ENCODE data around the gene DISP3. TPM values are rescaled to one million over a fixed set of nuclear protein-coding genes. Genes with fewer than 3 reads are reported as not detected.

DISP3 gene
- polyA plus RNA-seq (2013, experiment 1 of 2), result 1.1 TPM
- polyA plus RNA-seq (2013, experiment 2 of 2), result 1.3 TPM

DNA sequence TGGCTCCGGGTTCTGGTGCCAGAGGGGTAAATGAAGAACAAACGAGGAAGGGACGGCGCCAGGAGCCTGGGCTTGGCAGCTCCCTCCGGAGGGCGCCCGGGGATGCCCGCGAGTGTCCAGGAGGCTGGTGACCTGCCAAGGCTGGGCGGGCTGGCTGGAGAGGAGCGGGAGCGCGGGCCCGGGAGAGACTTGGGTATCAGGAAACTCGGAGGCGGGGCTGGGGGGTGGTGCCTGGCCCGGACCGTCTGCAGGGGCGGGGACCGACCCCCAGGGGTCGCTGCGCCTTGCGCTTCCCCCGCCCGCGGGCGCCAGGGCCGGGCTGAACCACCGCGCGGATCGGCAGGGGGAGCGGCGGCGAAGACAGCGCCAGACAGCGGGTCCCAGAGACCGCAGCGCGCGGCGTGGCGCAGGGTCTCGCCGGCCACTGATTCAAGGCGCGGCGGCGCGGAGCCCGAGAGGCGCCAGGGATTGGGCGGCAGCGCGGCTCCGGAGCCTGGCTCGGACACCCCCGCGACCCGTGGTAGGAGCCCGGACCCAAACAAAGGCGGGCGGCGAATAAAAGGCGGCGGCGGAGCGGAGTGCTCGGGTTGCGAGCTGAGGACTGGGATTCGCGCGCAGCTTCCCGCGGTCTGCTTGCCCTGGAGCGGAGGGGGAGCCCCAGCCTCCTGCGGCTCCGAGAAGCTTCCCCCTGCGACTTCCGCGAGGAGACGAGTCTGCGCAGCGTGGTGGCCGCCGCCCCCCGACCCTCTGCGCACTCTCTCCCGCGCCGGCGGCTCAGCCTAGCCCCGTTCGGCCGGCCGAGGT lies at the start of gene DISP3:
Gene DISP3, plus strand, starts transcription at position 585 of the 804 bp plus-strand sequence. CDS start 21,838 bp downstream, outside the sequence.
- Histone ChIP-seq H3K4me1 (ENCODE audit: control insufficient read depth in 2 of 2, insufficient read depth in 1 of 2, low read depth in 1 of 2, low read length in 2 of 2) (peaks cover 0 to 5% of the 10 kb centered on the region in 2 donors), H3K18ac (ENCODE audit: low read length) (peak within 1 kb of the TSS; percentile 99), H2AK5ac (ENCODE audit: low read depth, low read length) (peak within 1 kb of the TSS; percentile 67), H3K27me3 (ENCODE audit: control insufficient read depth in 3 of 3, insufficient read depth in 3 of 3, low read depth in 1 of 3, low read length in 3 of 3) (peaks cover 0 to 31% (median 27%) of the 10 kb centered on the region in 3 experiments), H3K4me3 (ENCODE audit: low read length in 2 of 2) (peak within 1 kb of the TSS; percentile 77 to 84), H3K23ac (ENCODE audit: low read depth, low read length, poor library complexity) (peak within 1 kb of the TSS; percentile 90), H3K9me3 (replicated peaks in 1 of 2; ENCODE audit: control insufficient read depth in 2 of 2, insufficient read depth in 1 of 2, low read depth in 1 of 2, low read length in 2 of 2) (peaks cover 0 to 1% of the 10 kb centered on the region in 2 donors), H3K14ac (ENCODE audit: low read length) (no peak within 1 kb of the TSS), H4K8ac (ENCODE audit: low read depth, low read length) (no peak within 1 kb of the TSS), H2BK120ac (ENCODE audit: low read depth, low read length) (no peak within 1 kb of the TSS), H3K36me3 (replicated peaks in 1 of 2; ENCODE audit: control insufficient read depth in 2 of 2, insufficient read depth in 2 of 2, low read length in 2 of 2) (no peaks in the 10 kb centered on the region), H2BK12ac (ENCODE audit: low read length) (peak within 1 kb of the TSS; percentile 87), H3K27ac (replicated peaks; ENCODE audit: low read length) (peak within 1 kb of the TSS; percentile 72), H3K4ac (ENCODE audit: low read length) (no peak within 1 kb of the TSS), H3K4me2 (ENCODE audit: insufficient read depth, low read length, poor library complexity, severe bottlenecking) (peak within 1 kb of the TSS; percentile 92), H3K79me1 (ENCODE audit: low read depth, low read length) (no peaks in the 10 kb centered on the region), H3K9ac (ENCODE audit: low read depth, low read length, poor library complexity) (peak within 1 kb of the TSS; percentile 94), H4K91ac (ENCODE audit: low read depth, low read length, poor library complexity) (no peak within 1 kb of the TSS), H2BK5ac (ENCODE audit: low read length) (peak within 1 kb of the TSS; percentile 43), H2AFZ (ENCODE audit: low read length) (peak within 1 kb of the TSS; percentile 100), H2BK15ac (ENCODE audit: low read length) (no peak within 1 kb of the TSS)
- peak; percentile 92 for DNase-seq (ENCODE audit: low spot score)
- WGBS, 2 donors (ENCODE audit: extremely low coverage in 2 of 2, insufficient read length in 2 of 2, insufficient replicate concordance in 1 of 2), result no CpG with 5 or more reads among the region's 96 CpGs

DNA sequence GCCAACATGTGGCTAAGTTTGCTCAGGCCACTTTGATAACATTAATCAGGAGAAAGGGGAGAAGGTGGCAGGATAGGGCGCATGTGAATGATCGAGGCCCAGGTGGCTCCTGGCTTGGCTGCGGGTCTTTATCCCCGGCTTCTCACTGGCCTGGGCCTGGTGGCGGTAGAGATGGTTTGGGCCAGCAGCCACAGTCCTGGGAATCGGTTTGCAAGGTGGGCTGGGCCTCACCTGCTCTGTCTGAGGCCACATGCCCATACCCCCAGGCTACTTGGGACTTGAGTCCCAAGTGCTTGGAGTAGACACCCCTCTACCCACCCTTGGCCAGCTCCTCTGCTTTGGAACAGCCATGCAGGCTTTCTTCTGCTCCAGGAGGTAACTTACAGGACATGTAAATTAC lies 49.7 kb upstream of the DISP3 start:
- H4K91ac ChIP-seq (ENCODE audit: low read depth, low read length, poor library complexity), result no peak overlapping the region
- WGBS, 2 donors (ENCODE audit: extremely low coverage in 2 of 2, insufficient read length in 2 of 2, insufficient replicate concordance in 1 of 2), result no CpG with 5 or more reads among the region's 6 CpGs
- H2BK5ac ChIP-seq (ENCODE audit: low read length), result no peak overlapping the region
- peaks cover 0 to 3% of the 10 kb centered on the region in 2 donors for H3K4me1 ChIP-seq (ENCODE audit: control insufficient read depth in 2 of 2, insufficient read depth in 1 of 2, low read depth in 1 of 2, low read length in 2 of 2)
- no peak overlapping the region for H2BK15ac ChIP-seq (ENCODE audit: low read length)
- H4K8ac ChIP-seq (ENCODE audit: low read depth, low read length), result no peak overlapping the region
- no peak overlapping the region for H3K4me3 ChIP-seq (ENCODE audit: low read length in 2 of 2)
- H3K14ac ChIP-seq (ENCODE audit: low read length), result no peak overlapping the region
- H3K27me3 ChIP-seq (ENCODE audit: control insufficient read depth in 3 of 3, insufficient read depth in 3 of 3, low read depth in 1 of 3, low read length in 3 of 3), result peaks cover 0 to 14% (median 2%) of the 10 kb centered on the region in 3 experiments
- no peak overlapping the region for H2BK120ac ChIP-seq (ENCODE audit: low read depth, low read length)
- no peaks in the 10 kb centered on the region for H3K79me1 ChIP-seq (ENCODE audit: low read depth, low read length)
- no peaks in the 10 kb centered on the region for H3K36me3 ChIP-seq (replicated peaks in 1 of 2; ENCODE audit: control insufficient read depth in 2 of 2, insufficient read depth in 2 of 2, low read length in 2 of 2)
- H3K27ac ChIP-seq (replicated peaks; ENCODE audit: low read length), result no peak overlapping the region
- H2AK5ac ChIP-seq (ENCODE audit: low read depth, low read length), result no peak overlapping the region
- no peak overlapping the region for H3K23ac ChIP-seq (ENCODE audit: low read depth, low read length, poor library complexity)
- peak overlapping the region; percentile 63 for H3K18ac ChIP-seq (ENCODE audit: low read length)
- no peak overlapping the region for H3K9ac ChIP-seq (ENCODE audit: low read depth, low read length, poor library complexity)
- peaks cover 0 to 1% of the 10 kb centered on the region in 2 donors for H3K9me3 ChIP-seq (replicated peaks in 1 of 2; ENCODE audit: control insufficient read depth in 2 of 2, insufficient read depth in 1 of 2, low read depth in 1 of 2, low read length in 2 of 2)
- no peak for DNase-seq (ENCODE audit: low spot score)
- H2BK12ac ChIP-seq (ENCODE audit: low read length), result no peak overlapping the region
- no peak overlapping the region for H3K4me2 ChIP-seq (ENCODE audit: insufficient read depth, low read length, poor library complexity, severe bottlenecking)
- H3K4ac ChIP-seq (ENCODE audit: low read length), result no peak overlapping the region
- no peak overlapping the region for H2AFZ ChIP-seq (ENCODE audit: low read length)

DNA sequence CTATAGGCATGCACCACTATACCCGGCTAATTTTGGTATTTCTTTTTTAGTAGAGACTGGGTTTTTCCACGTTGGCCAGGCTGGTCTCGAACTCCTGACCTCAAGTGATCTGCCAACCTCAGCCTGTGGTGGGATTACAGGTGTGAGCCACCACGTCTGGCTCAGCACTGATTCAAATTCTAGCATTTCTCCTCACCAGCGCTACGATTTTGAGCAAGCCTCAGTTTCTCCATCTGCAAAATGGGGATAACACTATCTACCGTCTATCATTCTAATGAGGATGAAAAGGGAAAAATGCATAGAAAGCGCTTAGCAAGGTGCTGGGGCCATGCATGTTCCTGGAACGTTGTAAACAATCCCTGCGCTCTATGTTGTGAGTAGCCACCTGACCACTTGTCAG lies 49.0 kb upstream of the DISP3 start:
- H2BK5ac ChIP-seq (ENCODE audit: low read length), result no peak overlapping the region
- no peak overlapping the region for H3K4me2 ChIP-seq (ENCODE audit: insufficient read depth, low read length, poor library complexity, severe bottlenecking)
- H4K8ac ChIP-seq (ENCODE audit: low read depth, low read length), result no peak overlapping the region
- H3K23ac ChIP-seq (ENCODE audit: low read depth, low read length, poor library complexity), result no peak overlapping the region
- no peak overlapping the region for H3K9ac ChIP-seq (ENCODE audit: low read depth, low read length, poor library complexity)
- H2BK120ac ChIP-seq (ENCODE audit: low read depth, low read length), result no peak overlapping the region
- no peak overlapping the region for H2BK12ac ChIP-seq (ENCODE audit: low read length)
- no peaks in the 10 kb centered on the region for H3K79me1 ChIP-seq (ENCODE audit: low read depth, low read length)
- no peak overlapping the region for H3K4ac ChIP-seq (ENCODE audit: low read length)
- no peaks in the 10 kb centered on the region for H3K36me3 ChIP-seq (replicated peaks in 1 of 2; ENCODE audit: control insufficient read depth in 2 of 2, insufficient read depth in 2 of 2, low read length in 2 of 2)
- peaks cover 0 to 17% (median 2%) of the 10 kb centered on the region in 3 experiments for H3K27me3 ChIP-seq (ENCODE audit: control insufficient read depth in 3 of 3, insufficient read depth in 3 of 3, low read depth in 1 of 3, low read length in 3 of 3)
- no peak overlapping the region for H4K91ac ChIP-seq (ENCODE audit: low read depth, low read length, poor library complexity)
- no peak overlapping the region for H3K14ac ChIP-seq (ENCODE audit: low read length)
- DNase-seq (ENCODE audit: low spot score), result no peak
- no CpG with 5 or more reads among the region's 10 CpGs for WGBS, 2 donors (ENCODE audit: extremely low coverage in 2 of 2, insufficient read length in 2 of 2, insufficient replicate concordance in 1 of 2)
- H3K18ac ChIP-seq (ENCODE audit: low read length), result no peak overlapping the region
- H2AFZ ChIP-seq (ENCODE audit: low read length), result no peak overlapping the region
- peaks cover 0 to 3% of the 10 kb centered on the region in 2 donors for H3K4me1 ChIP-seq (ENCODE audit: control insufficient read depth in 2 of 2, insufficient read depth in 1 of 2, low read depth in 1 of 2, low read length in 2 of 2)
- H3K9me3 ChIP-seq (replicated peaks in 1 of 2; ENCODE audit: control insufficient read depth in 2 of 2, insufficient read depth in 1 of 2, low read depth in 1 of 2, low read length in 2 of 2), result peaks cover 0 to 1% of the 10 kb centered on the region in 2 donors
- no peak overlapping the region for H3K27ac ChIP-seq (replicated peaks; ENCODE audit: low read length)
- H2AK5ac ChIP-seq (ENCODE audit: low read depth, low read length), result no peak overlapping the region
- no peak overlapping the region for H2BK15ac ChIP-seq (ENCODE audit: low read length)
- no peak overlapping the region for H3K4me3 ChIP-seq (ENCODE audit: low read length in 2 of 2)

DNA sequence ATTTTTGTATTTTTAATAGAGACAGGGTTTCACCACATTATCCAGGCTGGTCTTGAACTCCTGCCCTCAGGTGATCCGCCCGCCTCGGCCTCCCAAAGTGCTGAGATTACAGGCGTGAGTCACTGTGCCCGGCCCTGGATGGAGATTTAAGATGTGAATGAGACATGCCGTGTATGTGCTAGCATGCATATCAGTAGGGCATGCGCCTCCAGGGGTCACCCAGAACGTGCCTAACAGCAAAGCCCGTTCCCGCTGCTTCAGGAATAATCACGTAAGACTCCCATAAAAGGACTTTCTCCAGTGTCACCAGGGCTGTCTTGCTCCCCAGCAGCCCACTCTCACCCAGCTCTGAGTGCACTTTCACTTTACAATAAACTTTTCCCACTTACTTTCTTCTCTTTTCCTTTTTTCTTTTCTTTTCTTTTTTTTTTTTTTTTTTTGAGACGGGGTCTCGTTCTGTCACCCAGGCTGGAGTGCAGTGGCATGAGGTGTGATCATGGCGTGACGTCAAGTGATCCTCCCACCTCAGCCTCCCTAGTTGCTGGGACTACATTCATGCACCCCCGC lies 46.9 kb upstream of the DISP3 start:
- no peak overlapping the region for H4K8ac ChIP-seq (ENCODE audit: low read depth, low read length)
- H2AFZ ChIP-seq (ENCODE audit: low read length), result no peak overlapping the region
- peaks cover 0 to 1% of the 10 kb centered on the region in 2 donors for H3K9me3 ChIP-seq (replicated peaks in 1 of 2; ENCODE audit: control insufficient read depth in 2 of 2, insufficient read depth in 1 of 2, low read depth in 1 of 2, low read length in 2 of 2)
- no peak overlapping the region for H4K91ac ChIP-seq (ENCODE audit: low read depth, low read length, poor library complexity)
- no peak overlapping the region for H2BK5ac ChIP-seq (ENCODE audit: low read length)
- peaks cover 0 to 28% (median 2%) of the 10 kb centered on the region in 3 experiments for H3K27me3 ChIP-seq (ENCODE audit: control insufficient read depth in 3 of 3, insufficient read depth in 3 of 3, low read depth in 1 of 3, low read length in 3 of 3)
- H3K9ac ChIP-seq (ENCODE audit: low read depth, low read length, poor library complexity), result no peak overlapping the region
- H3K23ac ChIP-seq (ENCODE audit: low read depth, low read length, poor library complexity), result no peak overlapping the region
- H3K79me1 ChIP-seq (ENCODE audit: low read depth, low read length), result no peaks in the 10 kb centered on the region
- no peak overlapping the region for H3K27ac ChIP-seq (replicated peaks; ENCODE audit: low read length)
- no CpG with 5 or more reads among the region's 16 CpGs for WGBS, 2 donors (ENCODE audit: extremely low coverage in 2 of 2, insufficient read length in 2 of 2, insufficient replicate concordance in 1 of 2)
- H2AK5ac ChIP-seq (ENCODE audit: low read depth, low read length), result peak overlapping the region; percentile 20
- H3K4ac ChIP-seq (ENCODE audit: low read length), result no peak overlapping the region
- no peak overlapping the region for H2BK15ac ChIP-seq (ENCODE audit: low read length)
- no peak overlapping the region for H2BK12ac ChIP-seq (ENCODE audit: low read length)
- peaks cover 0 to 3% of the 10 kb centered on the region in 2 donors for H3K4me1 ChIP-seq (ENCODE audit: control insufficient read depth in 2 of 2, insufficient read depth in 1 of 2, low read depth in 1 of 2, low read length in 2 of 2)
- no peak overlapping the region for H2BK120ac ChIP-seq (ENCODE audit: low read depth, low read length)
- no peak overlapping the region for H3K4me3 ChIP-seq (ENCODE audit: low read length in 2 of 2)
- H3K18ac ChIP-seq (ENCODE audit: low read length), result no peak overlapping the region
- no peak for DNase-seq (ENCODE audit: low spot score)
- H3K14ac ChIP-seq (ENCODE audit: low read length), result no peak overlapping the region
- H3K4me2 ChIP-seq (ENCODE audit: insufficient read depth, low read length, poor library complexity, severe bottlenecking), result no peak overlapping the region
- no peaks in the 10 kb centered on the region for H3K36me3 ChIP-seq (replicated peaks in 1 of 2; ENCODE audit: control insufficient read depth in 2 of 2, insufficient read depth in 2 of 2, low read length in 2 of 2)
